Activated CD8-positive, alpha-beta memory T cell treated with anti-CD3 and anti-CD28 coated beads for 1 hour (primary cell): ENCODE data around the gene PGD.
A peak's percentile ranks its signal among the peaks of the same experiment; 100 is the strongest.
"Not testable (repeated sequence)": the region's sequence is repeated elsewhere in the genome, so short reads cannot be mapped to it uniquely, and the experiment has no call there.

Source experiments
- DNase-seq, 2 donors: peaks; one replicate each; pipeline ENCODE4 v3.0.0-alpha.2; 2020; ENCODE audit warnings: low read depth in 1 of 2; ENCODE audit errors: extremely low read depth in 1 of 2

The PGD gene

GRCh38 chr1:10398278-10398733 is 558 bp upstream of the PGD start:
- no peak for DNase-seq

- DNase-seq = no peak
These were observed 629 bp downstream of the PGD start for GRCh38 chr1:10399444-10399941.

GRCh38 chr1:10400013-10400412 is 1.1 kb downstream of the PGD start:
- DNase-seq = no peak

- DNase-seq = no peak
These were observed 2.4 kb downstream of the PGD start for GRCh38 chr1:10401281-10401680.

- DNase-seq = no peak
These were observed 3.9 kb downstream of the PGD start for GRCh38 chr1:10402729-10403274.

GRCh38 chr1:10407201-10407600 is 8.3 kb downstream of the PGD start:
- no peak for DNase-seq

- DNase-seq = no peak
These were observed 16.5 kb downstream of the PGD start for GRCh38 chr1:10415211-10415930.

GRCh38 chr1:10415967-10416366 is 17.1 kb downstream of the PGD start:
- DNase-seq = not testable (repeated sequence)

- DNase-seq = not testable (repeated sequence)
These were observed 19.9 kb downstream of the PGD start for GRCh38 chr1:10418741-10419140.

GRCh38 chr1:10419351-10419750 is 20.5 kb downstream of the PGD start:
- DNase-seq = no peak

- no peak for DNase-seq
These were observed 22.8 kb downstream of the PGD start for GRCh38 chr1:10421637-10422036.

GRCh38 chr1:10424034-10424433 is 25.2 kb downstream of the PGD start:
- DNase-seq = no peak

GRCh38 chr1:10424651-10425050 is 25.8 kb downstream of the PGD start:
- DNase-seq = no peak

GRCh38 chr1:10425826-10426534 is 27.1 kb downstream of the PGD start:
- DNase-seq = not testable (repeated sequence)

- DNase-seq = not testable (repeated sequence)
These were observed 27.6 kb downstream of the PGD start for GRCh38 chr1:10426535-10426848.

GRCh38 chr1:10428984-10429383 is 30.1 kb downstream of the PGD start:
- DNase-seq = no peak

- DNase-seq = no peak
These were observed 31.0 kb downstream of the PGD start for GRCh38 chr1:10429868-10430215.

GRCh38 chr1:10430216-10431069 is 31.6 kb downstream of the PGD start, which contains the start of gene CENPS:
Gene CENPS, plus strand, starts transcription at chr1:10430433. Its CDS starts 85 bp downstream, at chr1:10430518.
- DNase-seq = peak; percentile 64 to 92

- no peak for DNase-seq
These were observed 32.3 kb downstream of the PGD start for GRCh38 chr1:10431070-10431730.

GRCh38 chr1:10432910-10433700 is 34.2 kb downstream of the PGD start:
- no peak for DNase-seq
